OCI-LY7 (cell line): ENCODE results near the gene NLRX1.

ENCODE experiments used
- CTCF ChIP-seq: fragments of 200-600 bp; sonication (generic); conservative IDR thresholded peaks from 2 replicates; pipeline ENCODE4 v1.5.1; 2014; ENCODE audit warnings: mild to moderate bottlenecking, antibody characterized with exemption, low read length, moderate library complexity, mixed read lengths
- EZH2phosphoT487 ChIP-seq: fragments of 200-600 bp; sonication (generic); IDR thresholded peaks from 2 replicates; pipeline ENCODE4 v1.6.1; 2018; ENCODE audit warnings: low read depth, borderline replicate concordance, mild to moderate bottlenecking, mixed run types, antibody characterized with exemption, low read length, moderate library complexity, mixed read lengths

GRCh38 chr11:119178166-119178680 is 9.7 kb downstream of the NLRX1 start:
- TF ChIP-seq CTCF (no peak), EZH2phosphoT487 (no peak)
